ENCODE data around the gene SORL1-AS1.

SORL1-AS1 gene

DNA sequence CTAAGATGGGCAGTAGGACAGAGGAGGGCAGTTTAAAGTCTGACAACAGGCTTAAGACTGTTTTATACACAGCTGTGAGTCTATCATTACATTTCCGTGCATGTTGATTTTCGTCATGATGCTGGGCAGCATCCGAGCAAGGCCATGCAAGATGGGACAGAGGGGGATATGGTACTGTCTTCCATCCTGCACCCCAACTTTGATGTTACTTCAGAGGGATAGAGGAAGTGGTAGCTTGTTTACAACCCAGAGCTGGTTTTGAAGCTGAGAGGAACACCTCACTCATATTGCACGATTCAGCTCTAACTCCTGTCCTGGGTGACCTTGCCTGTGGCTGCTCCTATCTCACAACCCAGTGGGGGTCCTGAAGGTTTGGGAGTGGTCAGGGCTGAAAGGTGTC is 3.6 kb downstream of the SORL1-AS1 start:
- H3K27ac ChIP-seq, result no peak overlapping the region
- no peaks in the 10 kb centered on the region for H3K27me3 ChIP-seq
- no peaks in the 10 kb centered on the region for H3K9me3 ChIP-seq
- H3K4me1 ChIP-seq, result peaks cover 0 to 16% of the 10 kb centered on the region in 2 donors
- DNase-seq (ENCODE audit: low spot score), result no peak
- H3K36me3 ChIP-seq, result no peaks in the 10 kb centered on the region
- TF ChIP-seq CTCF (IDR thresholded peaks at IDR 0.05), result no peak
- H3K4me3 ChIP-seq, result no peak overlapping the region

DNA sequence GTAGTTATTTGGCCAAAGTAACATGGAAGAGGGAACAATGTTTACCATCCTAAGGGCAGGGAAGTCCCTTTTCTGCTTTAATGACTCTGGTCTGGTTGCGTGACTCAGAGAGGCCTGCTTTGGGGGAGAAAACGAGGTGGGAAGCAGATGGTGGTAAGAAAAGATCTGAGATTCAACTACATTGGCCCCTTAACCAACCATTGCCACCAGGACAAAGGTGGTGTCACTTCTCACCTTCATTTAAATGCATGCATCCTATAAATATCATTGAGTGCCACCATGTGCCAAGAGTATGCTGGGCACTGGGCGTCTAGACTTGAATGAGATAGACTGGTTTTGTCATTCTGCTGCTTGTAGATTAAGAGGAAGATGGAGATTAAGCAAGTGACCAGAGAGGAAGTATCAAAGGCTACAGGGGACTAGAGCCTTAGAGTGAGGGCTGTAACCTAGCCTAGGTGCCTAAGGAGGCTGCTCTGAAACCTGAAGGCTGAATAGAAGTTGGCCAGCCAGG is 4.3 kb downstream of the SORL1-AS1 start:
- no peak for DNase-seq (ENCODE audit: low spot score)
- Histone ChIP-seq H3K9me3 (no peaks in the 10 kb centered on the region), H3K4me1 (peaks cover 0 to 16% of the 10 kb centered on the region in 2 donors), H3K36me3 (no peaks in the 10 kb centered on the region), H3K4me3 (no peak overlapping the region), H3K27ac (no peak overlapping the region), H3K27me3 (no peaks in the 10 kb centered on the region)
- no peak for TF ChIP-seq CTCF (IDR thresholded peaks at IDR 0.05)

DNA sequence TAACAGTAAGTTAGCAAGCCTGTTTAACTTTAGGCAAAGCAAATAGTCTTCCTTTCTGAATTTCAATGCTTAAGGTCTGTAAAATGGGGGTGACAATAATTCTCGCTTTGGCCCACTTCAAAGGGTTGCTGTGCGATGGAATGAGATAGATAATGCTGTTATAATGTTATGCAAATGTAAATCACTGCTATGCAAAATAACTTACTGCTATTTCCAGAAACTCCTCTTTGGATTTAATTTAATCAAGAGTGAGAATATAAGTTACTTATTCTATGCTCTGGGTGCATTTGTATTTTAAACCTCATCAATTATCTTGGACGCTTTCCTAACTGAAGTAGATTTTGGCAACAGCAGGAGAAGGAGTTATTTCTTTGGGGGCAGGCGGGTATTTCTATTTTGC is 4.8 kb downstream of the SORL1-AS1 start:
- DNase-seq (ENCODE audit: low spot score), result no peak
- no peak overlapping the region for H3K4me3 ChIP-seq
- no peak for TF ChIP-seq CTCF (IDR thresholded peaks at IDR 0.05)
- peaks cover 0 to 16% of the 10 kb centered on the region in 2 donors for H3K4me1 ChIP-seq
- H3K27ac ChIP-seq, result no peak overlapping the region
- H3K36me3 ChIP-seq, result no peaks in the 10 kb centered on the region
- no peaks in the 10 kb centered on the region for H3K27me3 ChIP-seq
- H3K9me3 ChIP-seq, result no peaks in the 10 kb centered on the region

GRCh38 chr11:121446752-121447156 is 6.0 kb downstream of the SORL1-AS1 start:
- TF ChIP-seq CTCF (IDR thresholded peaks at IDR 0.05), result no peak
- no peak overlapping the region for H3K27ac ChIP-seq
- H3K4me1 ChIP-seq, result peaks cover 0 to 6% of the 10 kb centered on the region in 2 donors
- H3K9me3 ChIP-seq, result no peaks in the 10 kb centered on the region
- H3K4me3 ChIP-seq, result no peak overlapping the region
- DNase-seq (ENCODE audit: low spot score), result no peak
- H3K36me3 ChIP-seq, result no peaks in the 10 kb centered on the region
- H3K27me3 ChIP-seq, result no peaks in the 10 kb centered on the region

GRCh38 chr11:121445071-121445768 is 7.5 kb downstream of the SORL1-AS1 start:
- no peaks in the 10 kb centered on the region for H3K4me1 ChIP-seq
- no peaks in the 10 kb centered on the region for H3K9me3 ChIP-seq
- no peak for DNase-seq (ENCODE audit: low spot score)
- H3K36me3 ChIP-seq, result no peaks in the 10 kb centered on the region
- H3K27me3 ChIP-seq, result no peaks in the 10 kb centered on the region
- TF ChIP-seq CTCF (IDR thresholded peaks at IDR 0.05), result no peak
- no peak overlapping the region for H3K4me3 ChIP-seq
- H3K27ac ChIP-seq, result no peak overlapping the region

DNA sequence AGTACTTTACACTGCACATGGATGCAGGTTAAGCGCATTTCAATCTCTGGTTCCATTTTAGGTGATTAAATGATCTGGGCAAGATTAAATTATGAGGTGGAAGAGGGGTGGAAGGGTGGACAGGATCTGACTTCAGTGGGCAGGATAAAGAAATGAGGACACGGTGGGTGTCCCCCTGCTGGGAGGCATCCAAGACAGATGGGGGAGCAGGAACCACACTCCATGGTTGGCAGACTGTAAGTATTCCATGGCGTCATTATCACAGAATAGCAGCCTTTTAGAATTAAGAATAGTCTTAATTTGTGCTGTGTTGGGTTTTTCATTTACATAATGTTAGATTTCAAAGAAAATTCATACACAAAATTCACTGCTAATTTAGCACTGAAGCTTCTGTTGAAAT is 8.2 kb downstream of the SORL1-AS1 start:
- DNase-seq (ENCODE audit: low spot score), result no peak
- Histone ChIP-seq H3K9me3 (no peaks in the 10 kb centered on the region), H3K4me1 (no peaks in the 10 kb centered on the region), H3K27ac (no peak overlapping the region), H3K36me3 (no peaks in the 10 kb centered on the region), H3K27me3 (no peaks in the 10 kb centered on the region), H3K4me3 (no peak overlapping the region)
- TF ChIP-seq CTCF (IDR thresholded peaks at IDR 0.05), result no peak

Measured in right atrium auricular region (tissue), 2 donors.